B cell (primary cell): ENCODE data around the gene KRTCAP2. TPM values are rescaled to one million over a fixed set of nuclear protein-coding genes. Genes with fewer than 3 reads are reported as not detected.
"Not testable (repeated sequence)": the region's sequence is repeated elsewhere in the genome, so short reads cannot be mapped to it uniquely, and the experiment has no call there.

Experiments
- ATAC-seq: fragments of 200-7000 bp; cut with Tn5 transposase; one replicate; pipeline ENCODE4 v1.10.0; 2021; ENCODE audit warnings: low read depth, mild to moderate bottlenecking, moderate number of reproducible peaks, moderate library complexity
- CTCF ChIA-PET: fragments of 350-600 bp; sonication (Branson Sonifier 250); formaldehyde crosslinking; loops from one replicate; lab custom pipeline; 2021; ENCODE audit warnings: antibody characterized with exemption, inconsistent platforms; lab: Charles Lee
- POLR2A ChIA-PET: fragments of 350-600 bp; sonication (Branson Sonifier 250); formaldehyde crosslinking; loops from one replicate; lab custom pipeline; 2021; ENCODE audit warnings: antibody characterized with exemption; lab: Charles Lee
- DNase-seq: peaks from one replicate; pipeline ENCODE4 v3.0.0; 2013
- H2AFZ ChIP-seq: 2 replicates; pipeline ENCODE4 v1.6.1; 2012; ENCODE audit warnings: mild to moderate bottlenecking, low read depth, low read length; ENCODE audit not compliant: insufficient read depth, poor library complexity, severe bottlenecking
- H3K27ac ChIP-seq, 2 donors: 1 replicate in 1 of 2; 2 replicates in 1 of 2; pipeline ENCODE4 v1.5.1; 2012 to 2013; ENCODE audit warnings: low read length in 2 of 2, mild to moderate bottlenecking in 2 of 2, moderate library complexity in 1 of 2
- H3K27me3 ChIP-seq, 4 experiments: fragments of 200-600 bp in 1 of 4; sonication (generic) in 1 of 4; replicated peaks in 1 of 4; 1 replicate in 2 of 4; 2 replicates in 2 of 4; pipeline versions ENCODE4 v1.6.1 to v1.7.0; 2013 to 2016; ENCODE audit warnings: low read length in 3 of 4, mild to moderate bottlenecking in 2 of 4, mixed read lengths in 1 of 4, moderate library complexity in 1 of 4; ENCODE audit not compliant: insufficient read depth in 4 of 4, control insufficient read depth in 3 of 4; ENCODE audit errors: control extremely low read depth in 1 of 4
- H3K36me3 ChIP-seq, 2 experiments: replicated peaks in 1 of 2; 1 replicate in 1 of 2; 2 replicates in 1 of 2; pipeline versions ENCODE4 v1.6.1 to v1.7.1; 2013; ENCODE audit warnings: low read length in 1 of 2; ENCODE audit not compliant: insufficient read depth in 2 of 2, control insufficient read depth in 1 of 2; ENCODE audit errors: control extremely low read depth in 1 of 2, extremely low read depth in 1 of 2
- H3K4me1 ChIP-seq, 2 donors: fragments of 200-600 bp in 1 of 2; sonication (generic) in 1 of 2; 1 replicate in 1 of 2; 2 replicates in 1 of 2; pipeline versions ENCODE4 v1.5.1 to v1.6.1; 2013 to 2017; ENCODE audit warnings: low read length in 2 of 2; ENCODE audit not compliant: control insufficient read depth in 2 of 2, insufficient read depth in 2 of 2
- H3K4me2 ChIP-seq: replicated peaks from 2 replicates; pipeline ENCODE3; 2012; ENCODE audit warnings: mild to moderate bottlenecking, low read depth, low read length; ENCODE audit not compliant: poor library complexity, severe bottlenecking
- H3K4me3 ChIP-seq, 5 experiments: fragments of 200-600 bp in 1 of 5; sonication (generic) in 1 of 5; 1 replicate in 3 of 5; 2 replicates in 2 of 5; pipeline versions ENCODE4 v1.5.1 to v1.7.0; 2011 to 2016; ENCODE audit warnings: low read length in 4 of 5, mild to moderate bottlenecking in 4 of 5, low read depth in 2 of 5, control low read depth in 1 of 5, moderate library complexity in 1 of 5; ENCODE audit not compliant: insufficient read depth in 1 of 5; ENCODE audit errors: control extremely low read depth in 1 of 5, extremely low read depth in 1 of 5
- H3K79me2 ChIP-seq: fragments of 200-600 bp; sonication (generic); one replicate; pipeline ENCODE4 v1.6.0; 2016; ENCODE audit warnings: low read length; ENCODE audit not compliant: control insufficient read depth, insufficient read depth
- H3K9ac ChIP-seq: fragments of 200-600 bp; sonication (generic); 2 replicates; pipeline ENCODE4 v1.6.1; 2017; ENCODE audit warnings: mild to moderate bottlenecking, low read length, moderate library complexity
- H3K9me3 ChIP-seq, 3 donors: one replicate each; pipeline versions ENCODE4 v1.6.1 to v1.7.1; 2013; ENCODE audit warnings: low read length in 2 of 3; ENCODE audit not compliant: control insufficient read depth in 2 of 3, insufficient read depth in 1 of 3; ENCODE audit errors: control extremely low read depth in 1 of 3
- H4K20me1 ChIP-seq: 2 replicates; pipeline ENCODE4 v1.6.0; 2012; ENCODE audit warnings: mild to moderate bottlenecking, low read length; ENCODE audit not compliant: insufficient read depth, control insufficient read depth, poor library complexity, severe bottlenecking
- H3K27ac Mint-ChIP-seq: one replicate; pipeline ENCODE4 v1.8.0; 2021; ENCODE audit warnings: mixed read lengths
- H3K27me3 Mint-ChIP-seq: one replicate; pipeline ENCODE4 v1.8.0; 2021; ENCODE audit warnings: mixed read lengths
- H3K4me1 Mint-ChIP-seq: one replicate; pipeline ENCODE4 v1.8.0; 2021; ENCODE audit warnings: mixed read lengths
- H3K4me3 Mint-ChIP-seq: one replicate; pipeline ENCODE4 v1.8.0; 2021; ENCODE audit warnings: mixed read lengths
- H3K9me3 Mint-ChIP-seq: one replicate; pipeline ENCODE4 v1.8.0; 2022; ENCODE audit warnings: mixed read lengths; ENCODE audit not compliant: insufficient read depth
- WGBS: methylation state at CpG from one replicate; pipeline ENCODE4 v1.1.5; 2013; ENCODE audit warnings: missing lambda C conversion rate; ENCODE audit not compliant: insufficient coverage; 5-methylcytosine and 5-hydroxymethylcytosine counted together
- intact Hi-C: fragments of 100-400 bp; cut with micrococcal nuclease; formaldehyde crosslinking; loops from one replicate; pipeline ENCODE4 v1.10.0; 2022
- polyA plus RNA-seq: library from polyadenylated mRNA; depleted of rRNA; stranded (reverse); fragments of >200 nt; gene quantifications from 2 replicates; pipeline ENCODE4 v1.2.3, GENCODE V29; 2012
- total RNA-seq, 2 donors: library from RNA; stranded (reverse); fragments of 120-200 nt in 1 of 2; gene quantifications; 1 replicate in 1 of 2; 2 replicates in 1 of 2; pipeline versions ENCODE4 v1.2.3 to v1.2.4, GENCODE V29; 2013 to 2022

The KRTCAP2 gene
- total and polyA plus RNA-seq, 2 donors (not counting 1 experiment from before 2014, with no cell fraction given), result 151 to 259 TPM

GRCh38 chr1:155164625-155165024, 8.5 kb downstream of the KRTCAP2 start:
- Histone ChIP-seq H3K4me1 (peaks cover 10 to 22% of the 10 kb centered on the region in 2 donors), H3K36me3 (peaks cover 0 to 10% of the 10 kb centered on the region in 2 experiments), H3K9me3 (peaks cover 0 to 10% (median 0%) of the 10 kb centered on the region in 3 donors)
- not testable (repeated sequence) for H3K4me3 Mint-ChIP-seq, H3K9me3 Mint-ChIP-seq, H3K27ac Mint-ChIP-seq, H3K4me3 ChIP-seq, H3K27me3 ChIP-seq, H3K4me2 ChIP-seq, ATAC-seq, H3K79me2 ChIP-seq, H3K27ac ChIP-seq, H2AFZ ChIP-seq, H3K9ac ChIP-seq, DNase-seq, H4K20me1 ChIP-seq, H3K27me3 Mint-ChIP-seq
- ChIA-PET CTCF (interaction anchor here (0.6 to 2.9 kb wide), 6 partner anchors 8 to 512 kb away, joined by 3 to 13 read pairs (median 4); partner anchors contain the start of gene KRTCAP2), POLR2A (interaction anchor here (0.7 kb wide), 1 partner anchor 28 kb away, joined by 8 read pairs; no protein-coding TSS in a partner anchor)
- H3K4me1 Mint-ChIP-seq, result peaks cover 20% of the 10 kb centered on the region
- 100% methylated on average over 4 of the region's 11 CpGs for WGBS
- intact Hi-C loops, result loop anchor here (5.0 kb wide), 1 partner anchor 37 kb away; the partner anchor contains the start of gene EFNA1

GRCh38 chr1:155163785-155164184, 9.3 kb downstream of the KRTCAP2 start:
- H3K4me2 ChIP-seq, DNase-seq: not testable (repeated sequence)
- CTCF ChIA-PET, result interaction anchor here (1.1 to 2.9 kb wide), 5 partner anchors 9 to 72 kb away, joined by 3 to 13 read pairs (median 5); partner anchors contain the start of gene KRTCAP2

GRCh38 chr1:155162631-155163030, 10.5 kb downstream of the KRTCAP2 start:
- H3K79me2 ChIP-seq, H2AFZ ChIP-seq, H3K27ac Mint-ChIP-seq, H3K27ac ChIP-seq, H3K27me3 Mint-ChIP-seq, H3K9me3 Mint-ChIP-seq, H4K20me1 ChIP-seq, H3K4me2 ChIP-seq, ATAC-seq, H3K4me3 Mint-ChIP-seq, H3K4me3 ChIP-seq, H3K9ac ChIP-seq, DNase-seq, H3K27me3 ChIP-seq, H3K36me3 ChIP-seq, intact Hi-C loops: not testable (repeated sequence)
- H3K9me3 ChIP-seq, result peaks cover 0 to 10% (median 0%) of the 10 kb centered on the region in 3 donors
- WGBS, result 100% methylated on average over 4 of the region's 6 CpGs
- POLR2A ChIA-PET, result interaction anchor here (1.1 kb wide), 1 partner anchor 11 kb away, joined by 5 read pairs; no protein-coding TSS in a partner anchor
- CTCF ChIA-PET, result interaction anchor here (0.6 to 2.9 kb wide), 5 partner anchors 10 to 116 kb away, joined by 3 to 13 read pairs (median 4); partner anchors contain the start of gene KRTCAP2
- peaks cover 12% of the 10 kb centered on the region for H3K4me1 Mint-ChIP-seq
- H3K4me1 ChIP-seq, result peaks cover 8 to 18% of the 10 kb centered on the region in 2 donors

More at GRCh38 chr1:155163785-155164184, 9.3 kb downstream of the KRTCAP2 start:
- H3K27ac Mint-ChIP-seq, H3K27me3 ChIP-seq, H4K20me1 ChIP-seq, H2AFZ ChIP-seq, H3K4me3 Mint-ChIP-seq, ATAC-seq, H3K27me3 Mint-ChIP-seq, H3K27ac ChIP-seq, intact Hi-C loops, H3K36me3 ChIP-seq, H3K4me3 ChIP-seq, H3K9me3 Mint-ChIP-seq, H3K79me2 ChIP-seq, H3K9ac ChIP-seq, POLR2A ChIA-PET: not testable (repeated sequence)
- Histone ChIP-seq H3K9me3 (peaks cover 0 to 10% (median 0%) of the 10 kb centered on the region in 3 donors), H3K4me1 (peaks cover 10 to 22% of the 10 kb centered on the region in 2 donors)
- peaks cover 16% of the 10 kb centered on the region for H3K4me1 Mint-ChIP-seq
- no CpG with 5 or more reads among the region's 4 CpGs for WGBS
